ENCODE data around the gene CORO2A. TPM values are rescaled to one million over a fixed set of nuclear protein-coding genes. Genes with fewer than 3 reads are reported as not detected.

Gene CORO2A
- total and polyA plus RNA-seq, 2 of the 13 experiments (the other 11 are each of a cell fraction or from before 2014, with no cell fraction given): 14.4 to 15.3 TPM

DNA sequence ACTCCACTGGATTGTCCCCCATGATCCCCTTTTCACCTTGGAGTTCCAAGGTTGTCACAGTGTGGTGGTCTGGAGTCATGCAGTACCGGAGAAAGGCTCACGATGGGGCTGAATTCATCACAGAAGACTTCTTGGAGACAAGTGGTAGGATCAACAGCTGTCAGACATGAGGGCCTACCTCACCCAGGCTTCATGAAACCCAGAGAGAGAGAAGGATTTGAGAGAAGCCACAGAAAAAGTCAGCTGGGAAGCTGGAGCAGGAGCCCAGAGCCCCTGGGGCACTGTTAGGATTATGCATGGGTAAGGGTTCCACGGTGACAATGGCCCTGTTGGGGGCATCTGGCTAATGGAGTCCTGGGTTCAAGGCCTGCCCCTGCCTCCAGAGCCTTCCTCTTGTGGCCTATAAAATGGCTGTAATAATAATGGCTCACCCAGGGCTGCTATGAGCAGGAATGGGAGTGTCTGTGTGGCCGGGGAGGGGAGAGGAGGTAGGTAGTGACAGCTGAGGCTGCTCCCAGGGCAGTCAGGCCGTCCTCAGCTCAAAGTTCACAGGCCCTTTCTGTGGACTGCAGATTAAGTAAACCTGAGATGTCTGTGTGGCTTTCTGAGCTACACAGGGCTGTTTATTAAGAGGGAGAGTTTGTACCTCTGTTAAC is 74.3 kb downstream of the CORO2A start (continued):
- TF ChIP-seq GATAD2A (CRISPR knock-in tag; IDR thresholded peaks at IDR 0.05) (0 out of 2 replicates have a peak, but pooled peaks have one; percentile 37), NPAS2 (CRISPR knock-in tag; IDR thresholded peaks at IDR 0.05; ENCODE audit: borderline replicate concordance) (no peak), ZNF44 (CRISPR knock-in tag; IDR thresholded peaks at IDR 0.05) (no peak), AHR (CRISPR knock-in tag; IDR thresholded peaks at IDR 0.05) (no peak), NFE2 (CRISPR knock-in tag; IDR thresholded peaks at IDR 0.05) (no peak), ZNF496 (CRISPR knock-in tag; IDR thresholded peaks at IDR 0.05; ENCODE audit: insufficient replicate concordance) (no peak), PHF20 (CRISPR knock-in tag; IDR thresholded peaks at IDR 0.05) (0 out of 2 replicates have a peak, but pooled peaks have one; percentile 15), KLF13 (CRISPR knock-in tag; IDR thresholded peaks at IDR 0.05) (no peak), RBM39 (IDR thresholded peaks at IDR 0.05; ENCODE audit: low read depth, low read length, poor library complexity, severe bottlenecking) (peak; percentile 5), KDM3A (CRISPR knock-in tag; IDR thresholded peaks at IDR 0.05; ENCODE audit: low read depth) (no peak; the same call in 1 of the 2 replicates), ASH2L (IDR thresholded peaks at IDR 0.05; ENCODE audit: insufficient read length, low read depth, low read length) (no peak), ZNF644 (CRISPR knock-in tag; IDR thresholded peaks at IDR 0.05; ENCODE audit: low read depth) (peak; percentile 48), ZNF329 (CRISPR knock-in tag; IDR thresholded peaks at IDR 0.05; ENCODE audit: low read depth) (no peak), ZNF3 (CRISPR knock-in tag; IDR thresholded peaks at IDR 0.05) (no peak), ZNF460 (CRISPR knock-in tag; IDR thresholded peaks at IDR 0.05; ENCODE audit: borderline replicate concordance) (no peak), ZSCAN12 (CRISPR knock-in tag; IDR thresholded peaks at IDR 0.05) (no peak), ARID2 (CRISPR knock-in tag; IDR thresholded peaks at IDR 0.05; ENCODE audit: borderline replicate concordance) (no peak), ZNF776 (CRISPR knock-in tag; IDR thresholded peaks at IDR 0.05) (no peak)
- TF ChIP-seq, protein P1, sequence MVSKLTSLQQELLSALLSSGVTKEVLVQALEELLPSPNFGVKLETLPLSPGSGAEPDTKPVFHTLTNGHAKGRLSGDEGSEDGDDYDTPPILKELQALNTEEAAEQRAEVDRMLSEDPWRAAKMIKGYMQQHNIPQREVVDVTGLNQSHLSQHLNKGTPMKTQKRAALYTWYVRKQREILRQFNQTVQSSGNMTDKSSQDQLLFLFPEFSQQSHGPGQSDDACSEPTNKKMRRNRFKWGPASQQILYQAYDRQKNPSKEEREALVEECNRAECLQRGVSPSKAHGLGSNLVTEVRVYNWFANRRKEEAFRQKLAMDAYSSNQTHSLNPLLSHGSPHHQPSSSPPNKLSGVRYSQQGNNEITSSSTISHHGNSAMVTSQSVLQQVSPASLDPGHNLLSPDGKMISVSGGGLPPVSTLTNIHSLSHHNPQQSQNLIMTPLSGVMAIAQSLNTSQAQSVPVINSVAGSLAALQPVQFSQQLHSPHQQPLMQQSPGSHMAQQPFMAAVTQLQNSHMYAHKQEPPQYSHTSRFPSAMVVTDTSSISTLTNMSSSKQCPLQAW (CRISPR knock-in tag; IDR thresholded peaks at IDR 0.05): no peak
- TF ChIP-seq, protein P2, sequence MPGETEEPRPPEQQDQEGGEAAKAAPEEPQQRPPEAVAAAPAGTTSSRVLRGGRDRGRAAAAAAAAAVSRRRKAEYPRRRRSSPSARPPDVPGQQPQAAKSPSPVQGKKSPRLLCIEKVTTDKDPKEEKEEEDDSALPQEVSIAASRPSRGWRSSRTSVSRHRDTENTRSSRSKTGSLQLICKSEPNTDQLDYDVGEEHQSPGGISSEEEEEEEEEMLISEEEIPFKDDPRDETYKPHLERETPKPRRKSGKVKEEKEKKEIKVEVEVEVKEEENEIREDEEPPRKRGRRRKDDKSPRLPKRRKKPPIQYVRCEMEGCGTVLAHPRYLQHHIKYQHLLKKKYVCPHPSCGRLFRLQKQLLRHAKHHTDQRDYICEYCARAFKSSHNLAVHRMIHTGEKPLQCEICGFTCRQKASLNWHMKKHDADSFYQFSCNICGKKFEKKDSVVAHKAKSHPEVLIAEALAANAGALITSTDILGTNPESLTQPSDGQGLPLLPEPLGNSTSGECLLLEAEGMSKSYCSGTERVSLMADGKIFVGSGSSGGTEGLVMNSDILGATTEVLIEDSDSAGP (CRISPR knock-in tag; IDR thresholded peaks at IDR 0.05; ENCODE audit: borderline replicate concordance): no peak
- TF ChIP-seq, protein P3, sequence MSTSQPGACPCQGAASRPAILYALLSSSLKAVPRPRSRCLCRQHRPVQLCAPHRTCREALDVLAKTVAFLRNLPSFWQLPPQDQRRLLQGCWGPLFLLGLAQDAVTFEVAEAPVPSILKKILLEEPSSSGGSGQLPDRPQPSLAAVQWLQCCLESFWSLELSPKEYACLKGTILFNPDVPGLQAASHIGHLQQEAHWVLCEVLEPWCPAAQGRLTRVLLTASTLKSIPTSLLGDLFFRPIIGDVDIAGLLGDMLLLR (CRISPR knock-in tag; IDR thresholded peaks at IDR 0.05): no peak
- TF ChIP-seq, protein P4, sequence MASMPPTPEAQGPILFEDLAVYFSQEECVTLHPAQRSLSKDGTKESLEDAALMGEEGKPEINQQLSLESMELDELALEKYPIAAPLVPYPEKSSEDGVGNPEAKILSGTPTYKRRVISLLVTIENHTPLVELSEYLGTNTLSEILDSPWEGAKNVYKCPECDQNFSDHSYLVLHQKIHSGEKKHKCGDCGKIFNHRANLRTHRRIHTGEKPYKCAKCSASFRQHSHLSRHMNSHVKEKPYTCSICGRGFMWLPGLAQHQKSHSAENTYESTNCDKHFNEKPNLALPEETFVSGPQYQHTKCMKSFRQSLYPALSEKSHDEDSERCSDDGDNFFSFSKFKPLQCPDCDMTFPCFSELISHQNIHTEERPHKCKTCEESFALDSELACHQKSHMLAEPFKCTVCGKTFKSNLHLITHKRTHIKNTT (CRISPR knock-in tag; IDR thresholded peaks at IDR 0.05): no peak
- TF ChIP-seq, protein P5, sequence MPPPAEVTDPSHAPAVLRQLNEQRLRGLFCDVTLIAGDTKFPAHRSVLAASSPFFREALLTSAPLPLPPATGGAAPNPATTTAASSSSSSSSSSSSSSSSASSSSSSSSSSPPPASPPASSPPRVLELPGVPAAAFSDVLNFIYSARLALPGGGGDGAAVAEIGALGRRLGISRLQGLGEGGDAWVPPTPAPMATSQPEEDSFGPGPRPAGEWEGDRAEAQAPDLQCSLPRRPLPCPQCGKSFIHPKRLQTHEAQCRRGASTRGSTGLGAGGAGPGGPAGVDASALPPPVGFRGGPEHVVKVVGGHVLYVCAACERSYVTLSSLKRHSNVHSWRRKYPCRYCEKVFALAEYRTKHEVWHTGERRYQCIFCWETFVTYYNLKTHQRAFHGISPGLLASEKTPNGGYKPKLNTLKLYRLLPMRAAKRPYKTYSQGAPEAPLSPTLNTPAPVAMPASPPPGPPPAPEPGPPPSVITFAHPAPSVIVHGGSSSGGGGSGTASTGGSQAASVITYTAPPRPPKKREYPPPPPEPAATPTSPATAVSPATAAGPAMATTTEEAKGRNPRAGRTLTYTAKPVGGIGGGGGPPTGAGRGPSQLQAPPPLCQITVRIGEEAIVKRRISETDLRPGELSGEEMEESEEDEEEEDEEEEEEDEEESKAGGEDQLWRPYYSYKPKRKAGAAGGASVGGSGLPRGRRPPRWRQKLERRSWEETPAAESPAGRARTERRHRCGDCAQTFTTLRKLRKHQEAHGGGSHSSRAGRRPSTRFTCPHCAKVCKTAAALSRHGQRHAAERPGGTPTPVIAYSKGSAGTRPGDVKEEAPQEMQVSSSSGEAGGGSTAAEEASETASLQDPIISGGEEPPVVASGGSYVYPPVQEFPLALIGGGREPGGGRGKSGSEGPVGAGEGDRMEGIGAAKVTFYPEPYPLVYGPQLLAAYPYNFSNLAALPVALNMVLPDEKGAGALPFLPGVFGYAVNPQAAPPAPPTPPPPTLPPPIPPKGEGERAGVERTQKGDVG (CRISPR knock-in tag; IDR thresholded peaks at IDR 0.05; ENCODE audit: borderline replicate concordance): no peak

All from HepG2 (cell line).